GM19455 (cell line): ENCODE measurements around the gene CACUL1.
A peak's percentile ranks its signal among the peaks of the same experiment; 100 is the strongest.
"Not testable (repeated sequence)": the region's sequence is repeated elsewhere in the genome, so short reads cannot be mapped to it uniquely, and the experiment has no call there.

Experiments used
- ATAC-seq: cut with Tn5 transposase; IDR thresholded peaks from one replicate; pipeline ENCODE4 v1.9.1; 2021; ENCODE audit not compliant: unreplicated experiment

Gene CACUL1

GRCh38 chr10:118754556-118755423, at the start of gene CACUL1:
CACUL1 (minus strand) TSS chr10:118754970; CDS start chr10:118754762, 208 bp downstream.
- peak; percentile 94 for ATAC-seq

- no peak for ATAC-seq
Observed at GRCh38 chr10:118804262-118804773, 49.5 kb upstream of the CACUL1 start.

GRCh38 chr10:118802126-118802793, 47.5 kb upstream of the CACUL1 start:
- no peak for ATAC-seq

GRCh38 chr10:118800920-118801319, 46.1 kb upstream of the CACUL1 start:
- no peak for ATAC-seq

GRCh38 chr10:118799777-118800176, 45.0 kb upstream of the CACUL1 start:
- ATAC-seq: no peak

GRCh38 chr10:118798231-118798662, 43.5 kb upstream of the CACUL1 start:
- ATAC-seq: no peak

- not testable (repeated sequence) for ATAC-seq
Observed at GRCh38 chr10:118794971-118795370, 40.2 kb upstream of the CACUL1 start.

- ATAC-seq: no peak
Observed at GRCh38 chr10:118793545-118793944, 38.8 kb upstream of the CACUL1 start.

GRCh38 chr10:118792526-118792925, 37.8 kb upstream of the CACUL1 start:
- ATAC-seq: no peak

- no peak for ATAC-seq
Observed at GRCh38 chr10:118790058-118790457, 35.3 kb upstream of the CACUL1 start.

GRCh38 chr10:118785551-118785950, 30.8 kb upstream of the CACUL1 start:
- no peak for ATAC-seq

- ATAC-seq: no peak
Observed at GRCh38 chr10:118783776-118784545, 29.2 kb upstream of the CACUL1 start.

GRCh38 chr10:118782916-118783465, 28.2 kb upstream of the CACUL1 start:
- not testable (repeated sequence) for ATAC-seq

GRCh38 chr10:118781541-118781940, 26.8 kb upstream of the CACUL1 start:
- ATAC-seq: no peak

GRCh38 chr10:118778727-118779126, 24.0 kb upstream of the CACUL1 start:
- ATAC-seq: no peak

GRCh38 chr10:118776960-118777359, 22.2 kb upstream of the CACUL1 start:
- no peak for ATAC-seq

- no peak for ATAC-seq
Observed at GRCh38 chr10:118776033-118776432, 21.3 kb upstream of the CACUL1 start.

GRCh38 chr10:118775478-118775877, 20.7 kb upstream of the CACUL1 start:
- no peak for ATAC-seq

GRCh38 chr10:118773041-118773440, 18.3 kb upstream of the CACUL1 start:
- no peak for ATAC-seq

GRCh38 chr10:118771976-118772375, 17.2 kb upstream of the CACUL1 start:
- ATAC-seq: no peak
